GM23248 (cell line): ENCODE results near the gene MAP3K6.

Source experiments
- EZH2 ChIP-seq: fragments of 200-600 bp; sonication (generic); IDR thresholded peaks from 2 replicates; pipeline ENCODE4 v1.6.1; 2018; ENCODE audit warnings: antibody characterized with exemption, mild to moderate bottlenecking; ENCODE audit not compliant: insufficient read depth, poor library complexity, severe bottlenecking
- EZH2phosphoT487 ChIP-seq: fragments of 200-600 bp; sonication (generic); IDR thresholded peaks from 2 replicates; pipeline ENCODE4 v1.6.1; 2018; ENCODE audit warnings: antibody characterized with exemption, moderate library complexity, mild to moderate bottlenecking, low read depth; ENCODE audit not compliant: insufficient read depth

DNA sequence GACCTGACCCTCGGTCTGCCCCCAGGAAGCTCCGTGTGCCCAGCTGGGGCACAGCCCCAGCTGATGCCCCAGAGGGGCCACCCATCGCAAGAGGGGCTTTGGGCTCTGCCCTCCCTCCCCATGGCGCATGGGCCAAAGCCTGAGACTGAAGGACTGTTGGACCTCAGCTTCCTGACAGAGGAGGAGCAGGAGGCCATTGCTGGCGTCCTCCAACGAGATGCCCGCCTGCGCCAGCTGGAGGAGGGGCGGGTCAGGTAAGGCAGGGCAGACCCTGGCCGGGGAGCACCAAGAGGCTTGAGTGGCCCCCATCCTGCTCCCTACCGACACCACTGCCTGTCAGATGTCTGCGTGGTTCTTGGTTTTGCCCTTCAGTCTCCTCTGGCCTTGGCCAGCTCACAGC lies 21.5 kb downstream of the MAP3K6 start:
- TF ChIP-seq EZH2phosphoT487 (no peak), EZH2 (no peak)
